ENCODE measurements around the gene KRTAP5-10. TPM values are rescaled to one million over a fixed set of nuclear protein-coding genes. Genes with fewer than 3 reads are reported as not detected.

The KRTAP5-10 gene
- total RNA-seq, 1 experiment from 2014 or later = 0.20 TPM

GRCh38 chr11:71572811-71573210, 7.4 kb downstream of the KRTAP5-10 start:
- no peaks in the 10 kb centered on the region for H3K36me3 ChIP-seq (ENCODE audit: control insufficient read depth in 1 of 2, insufficient read depth in 2 of 2, low read length in 2 of 2)
- H3K4me2 ChIP-seq (ENCODE audit: low read length) = no peak overlapping the region
- H3K27ac ChIP-seq (ENCODE audit: low read depth, low read length) = no peak overlapping the region
- peaks cover 17% of the 10 kb centered on the region; the same call in 1 of the 2 replicates for H3K27me3 ChIP-seq (ENCODE audit: insufficient read depth, low read length)
- no peak for TF ChIP-seq REST (IDR thresholded peaks at IDR 0.05; ENCODE audit: low read depth)
- no peak for TF ChIP-seq JUND (IDR thresholded peaks at IDR 0.05)
- TF ChIP-seq SP1 (IDR thresholded peaks at IDR 0.05; ENCODE audit: low read depth) = no peak
- no peak for TF ChIP-seq RAD21 (IDR thresholded peaks at IDR 0.05; ENCODE audit: low read depth)
- no peak for TF ChIP-seq ZBTB33 (IDR thresholded peaks at IDR 0.05; ENCODE audit: extremely low read depth, insufficient replicate concordance, low read length)
- no peaks in the 10 kb centered on the region for H3K4me1 ChIP-seq (ENCODE audit: control insufficient read depth in 1 of 2, insufficient read depth in 2 of 2, low read length in 2 of 2)
- ChIA-PET CTCF (interaction anchor here (1.2 kb wide), 1 partner anchor 9 kb away, joined by 3 read pairs; no protein-coding TSS in a partner anchor), RAD21 (ENCODE audit: low non-redundant PET in 1 of 2, low total read pairs in 2 of 2, uncharacterized antibody in 2 of 2, unreplicated experiment in 2 of 2) (no interaction called here), POLR2A (no interaction called here)
- no peaks in the 10 kb centered on the region for H3K9me3 ChIP-seq (ENCODE audit: control insufficient read depth in 1 of 2, insufficient read depth in 1 of 2, low read depth in 1 of 2, low read length in 2 of 2)
- no peaks in the 10 kb centered on the region for H4K20me1 ChIP-seq (ENCODE audit: insufficient read depth)
- no peaks in the 10 kb centered on the region for H3K9me2 ChIP-seq (ENCODE audit: insufficient read depth)
- H3K4me3 ChIP-seq (replicated peaks in 1 of 2; ENCODE audit: low read depth in 1 of 2, low read length in 2 of 2) = no peak overlapping the region
- no peak overlapping the region for H3K9ac ChIP-seq (ENCODE audit: low read length)
- H2AFZ ChIP-seq (ENCODE audit: low read depth, low read length, poor library complexity, severe bottlenecking) = no peak overlapping the region
- intact Hi-C loops (cut with micrococcal nuclease) = no loop called here
- no peak for DNase-seq (ENCODE audit: low read depth, low spot score)
- no TSS peak for BruUV-seq (replicated peaks)
- H3K79me2 ChIP-seq (ENCODE audit: insufficient read depth, low read length) = no peaks in the 10 kb centered on the region
- no peak for ATAC-seq

Data from HCT116 (cell line).